ENCODE data around the gene SP3. TPM values are rescaled to one million over a fixed set of nuclear protein-coding genes. Genes with fewer than 3 reads are reported as not detected.
A peak's percentile ranks its signal among the peaks of the same experiment; 100 is the strongest.

Gene SP3
- total and polyA plus RNA-seq, 9 of the 15 experiments (the other 6 are each of a cell fraction or from before 2014, with no cell fraction given), result 12.0 to 106 (median 74.9) TPM

GRCh38 chr2:173981520-173981919 lies 16.3 kb upstream of the SP3 start:
- intact Hi-C loops (cut with micrococcal nuclease), result no loop called here
- Histone ChIP-seq H3K4me2 (ENCODE audit: insufficient read depth, low read length) (no peak overlapping the region), H3K4me1 (replicated peaks in 1 of 2; ENCODE audit: control insufficient read depth in 2 of 2, insufficient read depth in 2 of 2, low read length in 2 of 2) (peaks cover 0 to 5% of the 10 kb centered on the region in 2 experiments; a peak in 1 of 5 replicates), H3K4me3 (no peak overlapping the region), H3K27me3 (ENCODE audit: control insufficient read depth in 2 of 2, insufficient read depth in 2 of 2, low read length in 2 of 2) (peaks cover 0 to 8% of the 10 kb centered on the region in 2 experiments; a peak in 4 of 5 replicates), H3K27ac (ENCODE audit: extremely low read depth, low read depth, low read length) (no peak overlapping the region), H3K79me2 (ENCODE audit: control insufficient read depth, insufficient read depth, low read length) (no peaks in the 10 kb centered on the region), H3K9ac (ENCODE audit: insufficient read depth in 1 of 2, low read depth in 2 of 2, low read length in 2 of 2) (no peak overlapping the region), H4K20me1 (replicated peaks; ENCODE audit: control insufficient read depth, insufficient read depth, low read length) (no peaks in the 10 kb centered on the region), H3K9me1 (ENCODE audit: control insufficient read depth, insufficient read depth, low read length) (no peaks in the 10 kb centered on the region), H3K9me3 (replicated peaks; ENCODE audit: control insufficient read depth, insufficient read depth, low read depth, low read length) (no peaks in the 10 kb centered on the region), H3K36me3 (ENCODE audit: control insufficient read depth, insufficient read depth, low read length) (no peaks in the 10 kb centered on the region), H2AFZ (ENCODE audit: low read depth, low read length) (no peak overlapping the region)
- DNase-seq (ENCODE audit: extremely low read depth in 1 of 4, low spot score in 3 of 4), result no peak
- BruUV-seq (replicated peaks), result no TSS peak
- 2% methylated on average over 2 of the region's 2 CpGs for WGBS (ENCODE audit: insufficient coverage, low coverage, missing lambda C conversion rate)
- no peak for ATAC-seq
- ChIA-PET POLR2A (no interaction called here), CTCF (ENCODE audit: low intra/inter-chr PET ratio) (no interaction called here)
- in situ Hi-C loops (cut with MboI), result no loop called here
- FAIRE-seq, result no peak
- TF ChIP-seq MTA2 (IDR thresholded peaks at IDR 0.05; ENCODE audit: low read depth) (no peak), CEBPG (CRISPR knock-in tag; IDR thresholded peaks at IDR 0.05) (no peak), CEBPG (tag; conservative IDR thresholded peaks at IDR 0.05 in 1 of 2, IDR thresholded peaks at IDR 0.05 in 1 of 2) (peak; percentile 32 to 65; a peak in 2 of 4 replicates), TEAD2 (tag; IDR thresholded peaks at IDR 0.05) (no peak), ZNF79 (CRISPR knock-in tag; IDR thresholded peaks at IDR 0.05; ENCODE audit: low read depth) (no peak), CEBPB (tag; IDR thresholded peaks at IDR 0.05) (peak; percentile 73), ZBTB1 (CRISPR knock-in tag; IDR thresholded peaks at IDR 0.05; ENCODE audit: borderline replicate concordance, low read depth) (no peak), SRSF1 (IDR thresholded peaks at IDR 0.05; ENCODE audit: low read depth, low read length) (no peak), MXI1 (IDR thresholded peaks at IDR 0.05; ENCODE audit: low read depth, low read length) (no peak), RAD21 (CRISPR knock-in tag; conservative IDR thresholded peaks at IDR 0.05 in 1 of 2, IDR thresholded peaks at IDR 0.05 in 1 of 2) (no peak), TARDBP (IDR thresholded peaks at IDR 0.05) (no peak), MCM5 (IDR thresholded peaks at IDR 0.05; ENCODE audit: low read depth) (no peak)
- TF ChIP-seq, protein P1, sequence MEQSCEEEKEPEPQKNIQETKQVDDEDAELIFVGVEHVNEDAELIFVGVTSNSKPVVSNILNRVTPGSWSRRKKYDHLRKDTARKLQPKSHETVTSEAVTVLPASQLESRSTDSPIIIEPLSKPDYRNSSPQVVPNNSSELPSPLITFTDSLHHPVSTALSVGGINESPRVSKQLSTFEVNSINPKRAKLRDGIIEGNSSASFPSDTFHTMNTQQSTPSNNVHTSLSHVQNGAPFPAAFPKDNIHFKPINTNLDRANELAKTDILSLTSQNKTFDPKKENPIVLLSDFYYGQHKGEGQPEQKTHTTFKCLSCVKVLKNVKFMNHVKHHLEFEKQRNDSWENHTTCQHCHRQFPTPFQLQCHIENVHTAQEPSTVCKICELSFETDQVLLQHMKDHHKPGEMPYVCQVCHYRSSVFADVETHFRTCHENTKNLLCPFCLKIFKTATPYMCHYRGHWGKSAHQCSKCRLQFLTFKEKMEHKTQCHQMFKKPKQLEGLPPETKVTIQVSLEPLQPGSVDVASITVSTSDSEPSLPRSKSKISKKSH (CRISPR knock-in tag; IDR thresholded peaks at IDR 0.05), result no peak
- TF ChIP-seq, protein P2, sequence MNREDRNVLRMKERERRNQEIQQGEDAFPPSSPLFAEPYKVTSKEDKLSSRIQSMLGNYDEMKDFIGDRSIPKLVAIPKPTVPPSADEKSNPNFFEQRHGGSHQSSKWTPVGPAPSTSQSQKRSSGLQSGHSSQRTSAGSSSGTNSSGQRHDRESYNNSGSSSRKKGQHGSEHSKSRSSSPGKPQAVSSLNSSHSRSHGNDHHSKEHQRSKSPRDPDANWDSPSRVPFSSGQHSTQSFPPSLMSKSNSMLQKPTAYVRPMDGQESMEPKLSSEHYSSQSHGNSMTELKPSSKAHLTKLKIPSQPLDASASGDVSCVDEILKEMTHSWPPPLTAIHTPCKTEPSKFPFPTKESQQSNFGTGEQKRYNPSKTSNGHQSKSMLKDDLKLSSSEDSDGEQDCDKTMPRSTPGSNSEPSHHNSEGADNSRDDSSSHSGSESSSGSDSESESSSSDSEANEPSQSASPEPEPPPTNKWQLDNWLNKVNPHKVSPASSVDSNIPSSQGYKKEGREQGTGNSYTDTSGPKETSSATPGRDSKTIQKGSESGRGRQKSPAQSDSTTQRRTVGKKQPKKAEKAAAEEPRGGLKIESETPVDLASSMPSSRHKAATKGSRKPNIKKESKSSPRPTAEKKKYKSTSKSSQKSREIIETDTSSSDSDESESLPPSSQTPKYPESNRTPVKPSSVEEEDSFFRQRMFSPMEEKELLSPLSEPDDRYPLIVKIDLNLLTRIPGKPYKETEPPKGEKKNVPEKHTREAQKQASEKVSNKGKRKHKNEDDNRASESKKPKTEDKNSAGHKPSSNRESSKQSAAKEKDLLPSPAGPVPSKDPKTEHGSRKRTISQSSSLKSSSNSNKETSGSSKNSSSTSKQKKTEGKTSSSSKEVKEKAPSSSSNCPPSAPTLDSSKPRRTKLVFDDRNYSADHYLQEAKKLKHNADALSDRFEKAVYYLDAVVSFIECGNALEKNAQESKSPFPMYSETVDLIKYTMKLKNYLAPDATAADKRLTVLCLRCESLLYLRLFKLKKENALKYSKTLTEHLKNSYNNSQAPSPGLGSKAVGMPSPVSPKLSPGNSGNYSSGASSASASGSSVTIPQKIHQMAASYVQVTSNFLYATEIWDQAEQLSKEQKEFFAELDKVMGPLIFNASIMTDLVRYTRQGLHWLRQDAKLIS (CRISPR knock-in tag; IDR thresholded peaks at IDR 0.05), result no peak
- TF ChIP-seq, protein P3, sequence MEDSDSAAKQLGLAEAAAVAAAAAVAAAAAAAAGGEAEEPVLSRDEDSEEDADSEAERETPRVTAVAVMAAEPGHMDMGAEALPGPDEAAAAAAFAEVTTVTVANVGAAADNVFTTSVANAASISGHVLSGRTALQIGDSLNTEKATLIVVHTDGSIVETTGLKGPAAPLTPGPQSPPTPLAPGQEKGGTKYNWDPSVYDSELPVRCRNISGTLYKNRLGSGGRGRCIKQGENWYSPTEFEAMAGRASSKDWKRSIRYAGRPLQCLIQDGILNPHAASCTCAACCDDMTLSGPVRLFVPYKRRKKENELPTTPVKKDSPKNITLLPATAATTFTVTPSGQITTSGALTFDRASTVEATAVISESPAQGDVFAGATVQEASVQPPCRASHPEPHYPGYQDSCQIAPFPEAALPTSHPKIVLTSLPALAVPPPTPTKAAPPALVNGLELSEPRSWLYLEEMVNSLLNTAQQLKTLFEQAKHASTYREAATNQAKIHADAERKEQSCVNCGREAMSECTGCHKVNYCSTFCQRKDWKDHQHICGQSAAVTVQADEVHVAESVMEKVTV (CRISPR knock-in tag; IDR thresholded peaks at IDR 0.05), result no peak

All from K562 (cell line).